Ascending aorta (tissue), 2 donors: ENCODE data around the gene NME9. TPM values are rescaled to one million over a fixed set of nuclear protein-coding genes. Genes with fewer than 3 reads are reported as not detected.

ENCODE experiments used
- DNase-seq, 2 donors: peaks; one replicate each; pipeline ENCODE4 v3.0.0-alpha.2; 2019; ENCODE audit warnings: low spot score in 2 of 2
- H3K27ac ChIP-seq, 2 donors: fragments of 200-600 bp; sonication (generic); one replicate each; pipeline ENCODE4 v1.5.1; 2016 to 2017; ENCODE audit warnings: mild to moderate bottlenecking in 1 of 2
- H3K27me3 ChIP-seq: fragments of 200-600 bp; sonication (generic); one replicate; pipeline ENCODE4 v1.5.1; 2017
- H3K36me3 ChIP-seq, 2 donors: fragments of 200-600 bp; sonication (generic); one replicate each; pipeline ENCODE4 v1.5.1; 2016
- H3K4me1 ChIP-seq, 2 donors: fragments of 200-600 bp; sonication (generic); one replicate each; pipeline ENCODE4 v1.5.1; 2016 to 2017; ENCODE audit warnings: mild to moderate bottlenecking in 1 of 2
- H3K4me3 ChIP-seq, 2 donors: fragments of 200-600 bp; sonication (generic); one replicate each; pipeline ENCODE4 v1.5.1; 2016 to 2017; ENCODE audit warnings: mild to moderate bottlenecking in 1 of 2
- H3K9me3 ChIP-seq, 2 donors: fragments of 200-600 bp; sonication (generic); one replicate each; pipeline ENCODE4 v1.5.1; 2016
- CTCF ChIP-seq, 3 experiments: fragments of 200-600 bp in 2 of 3; fragments of 450-650 bp in 1 of 3; sonication (generic) in 2 of 3; IDR thresholded peaks; one replicate each; pipeline ENCODE4 v1.5.1; 2016 to 2019; ENCODE audit warnings: antibody characterized with exemption in 3 of 3, mild to moderate bottlenecking in 1 of 3, moderate library complexity in 1 of 3
- intact Hi-C: fragments of 100-400 bp; cut with DNase I; formaldehyde crosslinking; loops from one replicate; pipeline ENCODE4 v1.15.1; 2023
- total RNA-seq: library from RNA; depleted of rRNA; stranded (reverse); fragments of >200 nt; gene quantifications from one replicate; pipeline ENCODE4 v1.1.0, GENCODE V29; 2016

Gene NME9
- total RNA-seq, 1 donor from 2014 or later: not detected

GRCh38 chr3:138375447-138375846 lies 45.8 kb upstream of the NME9 start:
- intact Hi-C loops: no loop called here
- DNase-seq: no peak
- H3K36me3 ChIP-seq: peaks cover 2 to 13% of the 10 kb centered on the region in 2 donors
- no peak overlapping the region for H3K27ac ChIP-seq
- no peaks in the 10 kb centered on the region for H3K9me3 ChIP-seq
- no peaks in the 10 kb centered on the region for H3K4me1 ChIP-seq
- TF ChIP-seq CTCF (IDR thresholded peaks at IDR 0.05): no peak
- H3K27me3 ChIP-seq: no peaks in the 10 kb centered on the region
- no peak overlapping the region for H3K4me3 ChIP-seq

DNA sequence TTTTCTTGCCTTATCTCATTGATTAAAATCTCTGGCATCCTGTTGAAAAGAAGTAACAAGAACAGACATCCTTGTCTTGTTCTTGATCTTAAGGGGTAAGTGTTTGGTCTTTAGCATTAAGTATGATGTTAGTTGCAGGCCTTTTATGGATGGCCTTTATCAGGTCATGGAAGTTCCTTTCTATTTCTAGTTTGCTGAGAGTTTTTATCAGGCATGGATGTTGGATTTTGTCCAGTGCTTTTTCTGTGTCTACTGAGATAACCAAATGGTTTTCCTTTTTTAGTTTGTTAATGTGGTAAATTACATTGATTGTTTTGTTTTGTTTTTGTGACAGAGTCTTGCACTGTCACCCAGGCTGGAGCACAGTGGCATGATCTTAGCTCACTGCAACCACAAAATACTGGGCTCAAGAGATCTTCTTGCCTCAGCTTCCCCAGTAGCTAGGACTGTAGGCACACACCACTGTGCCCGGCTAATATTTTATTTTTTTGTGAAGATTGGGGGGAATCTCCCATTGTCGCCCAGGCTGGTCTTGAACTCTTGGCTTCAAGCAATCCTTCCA lies 45.0 kb upstream of the NME9 start:
- H3K4me1 ChIP-seq: no peaks in the 10 kb centered on the region
- no peaks in the 10 kb centered on the region for H3K9me3 ChIP-seq
- H3K4me3 ChIP-seq: no peak overlapping the region
- H3K27ac ChIP-seq: peak overlapping the region in 1 of 2 donors; percentile 8
- DNase-seq: no peak
- intact Hi-C loops: no loop called here
- H3K36me3 ChIP-seq: peaks cover 2 to 13% of the 10 kb centered on the region in 2 donors
- H3K27me3 ChIP-seq: no peaks in the 10 kb centered on the region
- TF ChIP-seq CTCF (IDR thresholded peaks at IDR 0.05): no peak

DNA sequence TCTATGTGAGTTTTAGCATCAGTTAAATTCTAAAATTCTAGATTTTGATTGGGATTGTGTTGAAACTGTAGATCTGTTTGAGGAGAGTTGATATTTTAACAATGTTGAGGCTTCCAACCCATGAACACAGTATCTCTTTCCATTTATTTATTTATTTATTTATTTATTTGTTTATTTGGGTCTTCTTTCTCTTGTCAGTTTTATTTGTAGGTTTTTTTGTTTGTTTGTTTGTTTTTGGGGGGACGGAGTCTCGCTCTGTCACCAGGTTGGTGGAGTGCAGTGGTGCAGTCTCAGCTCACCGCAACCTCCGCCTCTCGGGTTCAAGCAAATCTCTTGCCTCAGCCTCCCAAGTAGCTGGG lies 44.1 kb upstream of the NME9 start:
- no peak for DNase-seq
- no peaks in the 10 kb centered on the region for H3K4me1 ChIP-seq
- no peaks in the 10 kb centered on the region for H3K9me3 ChIP-seq
- H3K27me3 ChIP-seq: no peaks in the 10 kb centered on the region
- TF ChIP-seq CTCF (IDR thresholded peaks at IDR 0.05): no peak
- H3K36me3 ChIP-seq: peaks cover 2 to 13% of the 10 kb centered on the region in 2 donors
- H3K4me3 ChIP-seq: no peak overlapping the region
- no peak overlapping the region for H3K27ac ChIP-seq
- intact Hi-C loops: no loop called here

DNA sequence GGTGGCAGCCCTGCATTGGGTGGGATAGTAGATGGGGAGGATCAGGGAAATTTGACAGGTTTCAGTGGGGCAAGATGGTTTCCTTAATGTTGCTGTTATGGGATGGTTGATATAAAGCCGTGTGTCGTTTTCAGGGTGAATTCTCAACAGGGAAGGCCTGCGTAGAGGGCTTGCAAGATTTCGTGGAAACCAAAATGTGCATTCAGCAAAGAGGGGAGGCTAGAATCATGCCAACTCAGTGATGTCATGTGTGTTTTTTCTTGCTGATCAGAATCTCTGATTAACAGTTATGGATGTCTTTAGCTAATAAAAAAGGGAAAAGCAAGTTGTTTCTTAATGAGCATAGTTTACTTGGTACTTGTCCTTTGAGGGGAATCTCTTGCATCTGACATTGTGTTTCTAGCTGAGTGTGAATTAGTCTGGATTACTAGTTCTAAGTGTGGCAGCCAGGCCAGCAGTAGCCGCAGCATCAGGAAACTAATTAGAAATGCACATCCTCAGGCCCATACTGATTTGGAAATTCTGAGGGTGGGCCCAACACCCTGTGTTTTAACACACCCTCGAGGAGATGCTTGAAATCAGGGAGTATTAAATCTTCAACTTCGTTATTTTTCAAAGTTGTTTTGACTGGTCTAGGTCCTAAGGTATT lies 43.6 kb upstream of the NME9 start:
- Histone ChIP-seq H3K9me3 (no peaks in the 10 kb centered on the region), H3K27me3 (no peaks in the 10 kb centered on the region), H3K27ac (no peak overlapping the region), H3K36me3 (peaks cover 2 to 10% of the 10 kb centered on the region in 2 donors), H3K4me3 (no peak overlapping the region), H3K4me1 (no peaks in the 10 kb centered on the region)
- intact Hi-C loops: no loop called here
- no peak for DNase-seq
- TF ChIP-seq CTCF (IDR thresholded peaks at IDR 0.05): no peak

- no peaks in the 10 kb centered on the region for H3K9me3 ChIP-seq
- no peak overlapping the region for H3K27ac ChIP-seq
- DNase-seq: no peak
- no peaks in the 10 kb centered on the region for H3K27me3 ChIP-seq
- H3K4me1 ChIP-seq: peaks cover 0 to 2% of the 10 kb centered on the region in 2 donors
- H3K36me3 ChIP-seq: peaks cover 0 to 6% of the 10 kb centered on the region in 2 donors
- TF ChIP-seq CTCF (IDR thresholded peaks at IDR 0.05): no peak
- H3K4me3 ChIP-seq: no peak overlapping the region
- intact Hi-C loops: no loop called here
Observed at GRCh38 chr3:138371070-138371965, 41.7 kb upstream of the NME9 start.
